ENCODE results near the gene WNT8B. TPM values are rescaled to one million over a fixed set of nuclear protein-coding genes. Genes with fewer than 3 reads are reported as not detected.

Gene WNT8B
- total RNA-seq: under 1 TPM; 0.06 to 0.10 TPM
- polyA plus RNA-seq (ENCODE audit: insufficient read length in 2 of 2): under 1 TPM; 0.32 to 0.44 TPM
- long read RNA-seq, donor 1: 0 reads
- long read RNA-seq, donor 2: 0 reads
- long read RNA-seq, donor 3: 0 reads
- long read RNA-seq, donor 4: 0 reads

DNA sequence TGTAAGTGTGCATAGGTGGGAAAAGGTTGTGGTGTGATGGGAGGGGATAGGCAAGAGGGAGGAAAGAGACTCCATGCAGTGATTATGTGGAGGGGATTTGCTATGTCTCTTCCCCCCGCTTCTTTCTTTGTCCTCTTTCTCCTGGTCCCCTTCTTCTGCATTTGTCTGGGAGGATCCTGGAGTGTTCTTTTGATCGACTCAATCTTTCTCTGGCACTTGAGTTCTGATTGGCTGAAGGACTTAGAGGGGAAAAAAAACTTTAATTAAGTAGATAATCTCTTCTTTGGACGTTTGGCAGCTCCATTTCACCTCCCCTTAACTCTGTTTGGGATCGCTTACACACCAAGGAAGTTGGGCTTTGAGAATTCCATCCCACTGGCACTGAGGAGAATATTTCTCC, at the start of gene WNT8B:
WNT8B (plus strand) TSS at position 301 of the 400 bp plus-strand sequence. CDS start 160 bp downstream, outside the sequence.
- WGBS (ENCODE audit: insufficient coverage): 57% methylated on average over 1 of the region's 4 CpGs
- no peaks in the 10 kb centered on the region for H3K9me3 ChIP-seq (ENCODE audit: control insufficient read depth, insufficient read depth, low read length)
- DNase-seq (ENCODE audit: low read depth in 4 of 6, low spot score in 6 of 6): no peak
- H3K27ac ChIP-seq (ENCODE audit: low read depth, low read length): no peak within 1 kb of the TSS
- no peak within 1 kb of the TSS for H3K4me3 ChIP-seq (ENCODE audit: low read depth, low read length)
- H3K4me1 ChIP-seq (ENCODE audit: control insufficient read depth, insufficient read depth, low read length): no peaks in the 10 kb centered on the region
- no peaks in the 10 kb centered on the region for H3K36me3 ChIP-seq (ENCODE audit: control insufficient read depth, insufficient read depth, low read length)
- no peaks in the 10 kb centered on the region for H3K27me3 ChIP-seq (ENCODE audit: control insufficient read depth, insufficient read depth, low read length)

GRCh38 chr10:100413173-100413572, 49.6 kb upstream of the WNT8B start:
- H3K36me3 ChIP-seq (ENCODE audit: control insufficient read depth, insufficient read depth, low read length): no peaks in the 10 kb centered on the region
- peak overlapping the region; percentile 52 for H3K27ac ChIP-seq (ENCODE audit: low read depth, low read length)
- H3K27me3 ChIP-seq (ENCODE audit: control insufficient read depth, insufficient read depth, low read length): no peaks in the 10 kb centered on the region
- H3K9me3 ChIP-seq (ENCODE audit: control insufficient read depth, insufficient read depth, low read length): no peaks in the 10 kb centered on the region
- no peak for DNase-seq (ENCODE audit: low read depth in 4 of 6, low spot score in 6 of 6)
- no peaks in the 10 kb centered on the region for H3K4me1 ChIP-seq (ENCODE audit: control insufficient read depth, insufficient read depth, low read length)
- no peak overlapping the region for H3K4me3 ChIP-seq (ENCODE audit: low read depth, low read length)
- no CpG with 5 or more reads among the region's 3 CpGs for WGBS (ENCODE audit: insufficient coverage)

DNA sequence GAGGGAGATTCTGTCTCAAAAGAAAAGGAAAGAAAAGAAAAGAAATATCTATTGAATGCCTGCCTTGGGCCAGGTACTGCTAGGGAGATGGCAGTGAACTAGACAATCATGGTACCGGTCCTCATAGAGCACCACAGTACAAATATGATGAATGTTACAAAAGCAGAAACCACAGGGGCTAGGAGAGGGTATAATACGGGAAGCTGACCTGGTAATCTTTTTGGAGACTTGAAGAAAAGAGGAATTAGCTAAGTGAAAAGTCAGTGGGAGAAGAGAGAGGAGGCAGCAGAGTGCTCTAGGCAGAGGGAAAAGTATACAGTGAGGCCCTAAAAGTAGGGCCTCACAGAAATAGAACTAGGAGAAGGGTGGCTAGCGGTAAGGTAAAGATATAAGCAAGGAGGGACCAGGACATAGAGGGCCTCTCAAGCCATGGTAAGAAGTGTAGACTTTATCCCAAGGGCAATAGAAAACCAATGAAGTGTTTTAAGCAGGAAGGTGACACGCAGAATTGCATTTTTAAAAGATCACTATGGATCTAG, 42.8 kb upstream of the WNT8B start:
- no peak overlapping the region for H3K27ac ChIP-seq (ENCODE audit: low read depth, low read length)
- no peak overlapping the region for H3K4me3 ChIP-seq (ENCODE audit: low read depth, low read length)
- H3K36me3 ChIP-seq (ENCODE audit: control insufficient read depth, insufficient read depth, low read length): no peaks in the 10 kb centered on the region
- DNase-seq (ENCODE audit: low read depth in 4 of 6, low spot score in 6 of 6): no peak
- H3K9me3 ChIP-seq (ENCODE audit: control insufficient read depth, insufficient read depth, low read length): no peaks in the 10 kb centered on the region
- no peaks in the 10 kb centered on the region for H3K27me3 ChIP-seq (ENCODE audit: control insufficient read depth, insufficient read depth, low read length)
- no peaks in the 10 kb centered on the region for H3K4me1 ChIP-seq (ENCODE audit: control insufficient read depth, insufficient read depth, low read length)
- 79% methylated on average over 3 of the region's 4 CpGs for WGBS (ENCODE audit: insufficient coverage)

DNA sequence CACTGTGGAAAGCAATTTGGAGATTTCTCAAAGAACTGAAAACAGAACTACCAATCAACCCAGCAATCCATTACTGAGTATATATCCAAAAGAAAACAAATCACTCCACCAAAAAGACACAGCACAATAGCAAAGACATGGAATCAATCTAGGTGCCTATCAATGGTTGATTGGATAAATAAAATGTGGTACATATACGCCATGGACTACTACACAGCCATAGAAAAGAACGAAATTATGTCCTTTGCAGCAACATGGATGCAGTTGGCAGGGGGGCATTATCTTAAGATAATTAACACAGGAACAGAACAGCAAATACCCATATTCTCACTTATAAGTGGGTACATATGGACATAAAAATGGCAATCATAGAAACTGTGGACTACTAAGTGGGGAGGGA, 35.4 kb upstream of the WNT8B start:
- H3K4me3 ChIP-seq (ENCODE audit: low read depth, low read length): no peak overlapping the region
- no peak for DNase-seq (ENCODE audit: low read depth in 4 of 6, low spot score in 6 of 6)

GRCh38 chr10:100433253-100434240, 29.3 kb upstream of the WNT8B start:
- no peak overlapping the region for H3K27ac ChIP-seq (ENCODE audit: low read depth, low read length)
- no peaks in the 10 kb centered on the region for H3K36me3 ChIP-seq (ENCODE audit: control insufficient read depth, insufficient read depth, low read length)
- no peaks in the 10 kb centered on the region for H3K27me3 ChIP-seq (ENCODE audit: control insufficient read depth, insufficient read depth, low read length)
- WGBS (ENCODE audit: insufficient coverage): 16% methylated on average over 11 of the region's 13 CpGs
- no peaks in the 10 kb centered on the region for H3K9me3 ChIP-seq (ENCODE audit: control insufficient read depth, insufficient read depth, low read length)
- H3K4me1 ChIP-seq (ENCODE audit: control insufficient read depth, insufficient read depth, low read length): no peaks in the 10 kb centered on the region
- no peak overlapping the region for H3K4me3 ChIP-seq (ENCODE audit: low read depth, low read length)
- DNase-seq (ENCODE audit: low read depth in 4 of 6, low spot score in 6 of 6): peak; percentile 91 to 98 (median 92)

More for the DNA sequence above, 35.4 kb upstream of the WNT8B start:
- Histone ChIP-seq H3K9me3 (ENCODE audit: control insufficient read depth, insufficient read depth, low read length) (peaks cover 2% of the 10 kb centered on the region), H3K36me3 (ENCODE audit: control insufficient read depth, insufficient read depth, low read length) (no peaks in the 10 kb centered on the region), H3K27ac (ENCODE audit: low read depth, low read length) (no peak overlapping the region), H3K4me1 (ENCODE audit: control insufficient read depth, insufficient read depth, low read length) (no peaks in the 10 kb centered on the region), H3K27me3 (ENCODE audit: control insufficient read depth, insufficient read depth, low read length) (no peaks in the 10 kb centered on the region)
- WGBS (ENCODE audit: insufficient coverage): no CpG with 5 or more reads among the region's 2 CpGs

- Histone ChIP-seq H3K9me3 (ENCODE audit: control insufficient read depth, insufficient read depth, low read length) (no peaks in the 10 kb centered on the region), H3K4me1 (ENCODE audit: control insufficient read depth, insufficient read depth, low read length) (no peaks in the 10 kb centered on the region), H3K27me3 (ENCODE audit: control insufficient read depth, insufficient read depth, low read length) (no peaks in the 10 kb centered on the region), H3K36me3 (ENCODE audit: control insufficient read depth, insufficient read depth, low read length) (no peaks in the 10 kb centered on the region), H3K27ac (ENCODE audit: low read depth, low read length) (no peak overlapping the region), H3K4me3 (ENCODE audit: low read depth, low read length) (no peak overlapping the region)
- no peak for DNase-seq (ENCODE audit: low read depth in 4 of 6, low spot score in 6 of 6)
- WGBS (ENCODE audit: insufficient coverage): 83% methylated on average over 2 of the region's 3 CpGs
These were observed 26.6 kb upstream of the WNT8B start for GRCh38 chr10:100436255-100436654.

- 94% methylated on average over 3 of the region's 6 CpGs for WGBS (ENCODE audit: insufficient coverage)
- Histone ChIP-seq H3K9me3 (ENCODE audit: control insufficient read depth, insufficient read depth, low read length) (no peaks in the 10 kb centered on the region), H3K4me3 (ENCODE audit: low read depth, low read length) (no peak overlapping the region), H3K4me1 (ENCODE audit: control insufficient read depth, insufficient read depth, low read length) (no peaks in the 10 kb centered on the region), H3K27ac (ENCODE audit: low read depth, low read length) (no peak overlapping the region), H3K27me3 (ENCODE audit: control insufficient read depth, insufficient read depth, low read length) (no peaks in the 10 kb centered on the region), H3K36me3 (ENCODE audit: control insufficient read depth, insufficient read depth, low read length) (no peaks in the 10 kb centered on the region)
- DNase-seq (ENCODE audit: low read depth in 4 of 6, low spot score in 6 of 6): peak in 1 of 6 donors; percentile 42
These were observed 24.0 kb upstream of the WNT8B start for GRCh38 chr10:100438674-100439315.

- H3K27me3 ChIP-seq (ENCODE audit: control insufficient read depth, insufficient read depth, low read length): no peaks in the 10 kb centered on the region
- H3K4me1 ChIP-seq (ENCODE audit: control insufficient read depth, insufficient read depth, low read length): no peaks in the 10 kb centered on the region
- no peak overlapping the region for H3K4me3 ChIP-seq (ENCODE audit: low read depth, low read length)
- H3K36me3 ChIP-seq (ENCODE audit: control insufficient read depth, insufficient read depth, low read length): no peaks in the 10 kb centered on the region
- WGBS (ENCODE audit: insufficient coverage): 88% methylated on average over 1 of the region's 3 CpGs
- no peaks in the 10 kb centered on the region for H3K9me3 ChIP-seq (ENCODE audit: control insufficient read depth, insufficient read depth, low read length)
- H3K27ac ChIP-seq (ENCODE audit: low read depth, low read length): no peak overlapping the region
- no peak for DNase-seq (ENCODE audit: low read depth in 4 of 6, low spot score in 6 of 6)
These were observed 20.3 kb upstream of the WNT8B start for GRCh38 chr10:100442548-100442947.

DNA sequence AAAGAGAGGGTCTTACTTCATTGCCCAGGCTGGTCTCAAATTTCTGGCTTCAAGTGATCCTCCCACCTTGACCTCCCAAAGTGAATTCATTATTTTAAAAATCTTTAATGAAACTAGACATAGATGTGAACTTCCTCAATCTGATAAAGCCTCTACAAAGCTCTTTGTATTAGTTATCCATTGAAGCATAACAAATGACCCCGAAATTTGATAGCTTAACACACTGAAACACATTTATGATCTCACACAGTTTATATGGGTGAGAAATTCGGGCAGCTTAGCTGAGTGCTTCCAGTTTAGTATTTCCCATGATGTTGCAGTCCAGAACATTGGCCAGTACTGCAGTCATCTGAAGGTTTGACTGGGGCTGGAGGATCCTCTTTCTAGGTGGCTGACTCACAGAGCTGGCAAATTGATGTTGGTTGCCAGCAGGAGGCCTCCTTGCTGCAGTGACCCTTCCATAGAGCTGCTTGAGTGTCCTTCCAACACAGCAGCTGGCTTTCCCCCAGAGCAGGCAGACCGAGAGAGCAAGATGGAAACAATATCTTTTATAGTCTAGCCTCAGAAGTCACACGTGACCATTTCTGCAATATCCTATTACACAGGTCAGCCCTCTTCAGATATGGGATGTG, 16.6 kb upstream of the WNT8B start:
- H3K27ac ChIP-seq (ENCODE audit: low read depth, low read length): no peak overlapping the region
- WGBS (ENCODE audit: insufficient coverage): 71% methylated on average over 1 of the region's 4 CpGs
- H3K9me3 ChIP-seq (ENCODE audit: control insufficient read depth, insufficient read depth, low read length): no peaks in the 10 kb centered on the region
- no peaks in the 10 kb centered on the region for H3K36me3 ChIP-seq (ENCODE audit: control insufficient read depth, insufficient read depth, low read length)
- no peaks in the 10 kb centered on the region for H3K27me3 ChIP-seq (ENCODE audit: control insufficient read depth, insufficient read depth, low read length)
- DNase-seq (ENCODE audit: low read depth in 4 of 6, low spot score in 6 of 6): no peak
- no peak overlapping the region for H3K4me3 ChIP-seq (ENCODE audit: low read depth, low read length)
- H3K4me1 ChIP-seq (ENCODE audit: control insufficient read depth, insufficient read depth, low read length): no peaks in the 10 kb centered on the region
